Spleen (tissue), 11 donors: ENCODE measurements around the gene POLA1. TPM values are rescaled to one million over a fixed set of nuclear protein-coding genes. Genes with fewer than 3 reads are reported as not detected.

ENCODE experiments used
- DNase-seq: peaks from one replicate; pipeline ENCODE4 v3.0.0-alpha.2; 2020
- H3K27ac ChIP-seq, 8 donors: fragments of 200-600 bp; sonication (generic) in 7 of 8; 1 replicate in 4 of 8; 2 replicates in 4 of 8; pipeline versions ENCODE4 v1.5.0 to v1.8.0; 2016 to 2021; ENCODE audit warnings: inconsistent platforms in 4 of 8, mild to moderate bottlenecking in 4 of 8, moderate library complexity in 1 of 8
- H3K27me3 ChIP-seq, 7 donors: fragments of 200-600 bp; sonication (generic) in 6 of 7; replicated peaks in 1 of 7; 1 replicate in 4 of 7; 2 replicates in 3 of 7; pipeline versions ENCODE4 v1.5.0 to v1.8.0; 2016 to 2021; ENCODE audit warnings: inconsistent platforms in 3 of 7, mild to moderate bottlenecking in 1 of 7
- H3K36me3 ChIP-seq, 6 donors: fragments of 200-600 bp; sonication (generic) in 5 of 6; 1 replicate in 4 of 6; 2 replicates in 2 of 6; pipeline versions ENCODE4 v1.5.0 to v1.8.0; 2016 to 2021; ENCODE audit warnings: inconsistent platforms in 2 of 6
- H3K4me1 ChIP-seq, 6 donors: fragments of 200-600 bp; sonication (generic) in 5 of 6; 1 replicate in 3 of 6; 2 replicates in 3 of 6; pipeline versions ENCODE4 v1.5.0 to v1.8.0; 2016 to 2021; ENCODE audit warnings: inconsistent platforms in 3 of 6
- H3K4me3 ChIP-seq, 8 donors: fragments of 200-600 bp; sonication (generic) in 7 of 8; 1 replicate in 4 of 8; 2 replicates in 4 of 8; pipeline versions ENCODE4 v1.5.0 to v1.8.0; 2016 to 2021; ENCODE audit warnings: inconsistent platforms in 4 of 8, mild to moderate bottlenecking in 4 of 8, moderate library complexity in 2 of 8
- H3K9me3 ChIP-seq, 8 donors: fragments of 200-600 bp; sonication (generic) in 7 of 8; 1 replicate in 4 of 8; 2 replicates in 4 of 8; pipeline versions ENCODE4 v1.5.0 to v1.8.0; 2016 to 2021; ENCODE audit warnings: inconsistent platforms in 4 of 8
- CTCF ChIP-seq, 11 experiments: fragments of 200-600 bp in 7 of 11; fragments of 450-650 bp in 4 of 11; sonication (generic) in 4 of 11; IDR thresholded peaks in 8 of 11; conservative IDR thresholded peaks in 3 of 11; 1 replicate in 7 of 11; 2 replicates in 4 of 11; pipeline versions ENCODE4 v1.4.0 to v1.8.0; 2016 to 2021; ENCODE audit warnings: antibody characterized with exemption in 11 of 11, inconsistent platforms in 4 of 11, mild to moderate bottlenecking in 1 of 11
- POLR2A ChIP-seq, 3 donors: fragments of 450-650 bp; IDR thresholded peaks; one replicate each; pipeline ENCODE4 v1.5.1; 2017; ENCODE audit warnings: antibody characterized with exemption in 3 of 3, mild to moderate bottlenecking in 1 of 3
- POLR2AphosphoS5 ChIP-seq, 3 donors: sonication (generic); formaldehyde crosslinking; IDR thresholded peaks; one replicate each; pipeline ENCODE4 v1.5.1; 2017; ENCODE audit warnings: antibody characterized with exemption in 3 of 3
- WGBS, 5 donors: extraction: QIAGEN DNeasy Blood & Tissue Kit in 3 of 5; methylation state at CpG; one replicate each; pipeline versions ENCODE4 v1.1.5 to v1.1.7; 2013 to 2018; 5-methylcytosine and 5-hydroxymethylcytosine counted together
- intact Hi-C: fragments of 100-400 bp; cut with DNase I; formaldehyde crosslinking; loops from one replicate; pipeline ENCODE4 v1.15.0; 2023; ENCODE audit warnings: low total_unique reads
- polyA plus RNA-seq, 3 donors: library from polyadenylated mRNA; stranded (reverse); fragments of 200-250 nt; gene quantifications; one replicate each; pipeline ENCODE4 v1.2.1, GENCODE V29; 2013
- total RNA-seq, 7 donors: library from RNA; depleted of rRNA in 3 of 7; stranded (reverse); fragments of >200 nt in 3 of 7; fragmentation: NEBNext Ultra II Directional in 4 of 7; extraction: Animal tissue kit (Norgen Biotek cat#: 25700) in 4 of 7; gene quantifications; one replicate each; pipeline versions ENCODE4 v1.1.0 to v1.2.1, GENCODE V29; 2016 to 2021
- donor health status: healthy with polysubstance abuse.
- donor health status: DM: no; HTN: no; CAD: no; lungs with moderate emphysema.
- donor health status: DM: no; HTN: no; CAD: no.
- donor health status: Bipolar disorder and iron deficiency.
- donor health status: healthy.
- donor health status: DM: no; HTN: no; CAD: no.
- donor health status: DM: yes; HTN: yes; CAD: no.

POLA1 gene
- total and polyA plus RNA-seq, 10 donors: 2.1 to 15.4 (median 10.6) TPM

DNA sequence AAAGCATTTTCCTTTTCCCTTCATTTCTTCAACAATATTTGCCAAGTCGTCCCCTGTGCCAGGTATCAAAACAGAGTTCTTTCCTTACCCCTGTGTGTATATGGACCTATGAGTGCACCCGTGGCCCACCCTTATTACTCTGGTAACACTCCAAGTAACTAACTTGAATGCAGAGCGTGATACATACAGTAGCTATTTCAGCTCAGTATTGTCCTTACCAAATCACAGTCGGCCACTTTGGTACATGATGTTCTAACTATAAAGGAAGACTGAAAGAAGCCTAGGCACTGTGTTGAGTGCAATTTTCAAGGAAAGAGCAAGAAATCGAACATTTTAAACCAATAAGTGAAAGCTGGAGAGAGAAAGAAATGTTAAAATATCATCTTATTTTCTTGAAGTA lies 233.7 kb downstream of the POLA1 start:
- H3K27me3 ChIP-seq: no peaks in the 10 kb centered on the region
- H3K4me3 ChIP-seq: no peak overlapping the region
- no peaks in the 10 kb centered on the region for H3K9me3 ChIP-seq
- no peak overlapping the region for H3K27ac ChIP-seq
- TF ChIP-seq POLR2AphosphoS5 (IDR thresholded peaks at IDR 0.05) (no peak), POLR2A (IDR thresholded peaks at IDR 0.05) (no peak), CTCF (IDR thresholded peaks at IDR 0.05 in 8 of 11, conservative IDR thresholded peaks at IDR 0.05 in 3 of 11) (no peak)
- intact Hi-C loops: no loop called here
- peaks cover 0 to 13% (median 0%) of the 10 kb centered on the region in 6 donors for H3K36me3 ChIP-seq
- no peaks in the 10 kb centered on the region for H3K4me1 ChIP-seq
- no peak for DNase-seq
- 76 to 98% (median 97%) methylated on average over 5 of the region's 5 CpGs for WGBS, 5 donors

GRCh38 chrX:24928114-24928513 lies 234.4 kb downstream of the POLA1 start:
- DNase-seq: no peak
- no peaks in the 10 kb centered on the region for H3K4me1 ChIP-seq
- no peaks in the 10 kb centered on the region for H3K27me3 ChIP-seq
- peaks cover 0 to 13% (median 0%) of the 10 kb centered on the region in 6 donors for H3K36me3 ChIP-seq
- no peak overlapping the region for H3K27ac ChIP-seq
- H3K9me3 ChIP-seq: no peaks in the 10 kb centered on the region
- H3K4me3 ChIP-seq: no peak overlapping the region
- TF ChIP-seq CTCF (IDR thresholded peaks at IDR 0.05 in 8 of 11, conservative IDR thresholded peaks at IDR 0.05 in 3 of 11) (no peak), POLR2AphosphoS5 (IDR thresholded peaks at IDR 0.05) (no peak), POLR2A (IDR thresholded peaks at IDR 0.05) (no peak)
- intact Hi-C loops: no loop called here
- WGBS, 5 donors: 74 to 96% (median 95%) methylated on average over 6 of the region's 6 CpGs

DNA sequence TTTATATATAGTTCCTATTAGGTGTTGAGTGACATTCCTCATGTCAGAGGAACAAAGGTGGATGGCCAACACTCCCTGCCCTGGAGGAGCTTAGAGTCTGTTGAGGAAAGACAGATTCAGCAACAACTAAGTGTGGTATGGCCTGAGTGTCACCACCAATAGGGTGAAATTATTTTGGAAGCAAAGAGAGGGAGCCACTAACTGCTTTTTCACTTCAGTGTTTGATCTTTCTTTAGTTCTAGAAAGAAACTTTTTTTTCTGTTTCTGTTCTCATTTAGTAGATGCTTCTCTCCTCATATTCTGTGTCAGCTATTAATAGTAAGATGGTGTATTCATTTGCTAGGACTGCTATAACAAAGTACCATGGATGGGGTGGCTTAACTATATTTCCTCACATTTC lies 240.6 kb downstream of the POLA1 start:
- no peak overlapping the region for H3K4me3 ChIP-seq
- no peak for DNase-seq
- TF ChIP-seq CTCF (IDR thresholded peaks at IDR 0.05 in 8 of 11, conservative IDR thresholded peaks at IDR 0.05 in 3 of 11) (no peak), POLR2A (IDR thresholded peaks at IDR 0.05) (no peak), POLR2AphosphoS5 (IDR thresholded peaks at IDR 0.05) (no peak)
- H3K36me3 ChIP-seq: peaks cover 0 to 11% (median 0%) of the 10 kb centered on the region in 6 donors
- no peaks in the 10 kb centered on the region for H3K9me3 ChIP-seq
- H3K27ac ChIP-seq: no peak overlapping the region
- intact Hi-C loops: no loop called here
- H3K27me3 ChIP-seq: no peaks in the 10 kb centered on the region
- H3K4me1 ChIP-seq: no peaks in the 10 kb centered on the region

- H3K27me3 ChIP-seq: no peaks in the 10 kb centered on the region
Measured at GRCh38 chrX:24945009-24945408, 251.3 kb downstream of the POLA1 start.

More at GRCh38 chrX:24945009-24945408, 251.3 kb downstream of the POLA1 start:
- Histone ChIP-seq H3K4me3 (no peak overlapping the region), H3K27ac (no peak overlapping the region), H3K36me3 (peaks cover 0 to 5% (median 0%) of the 10 kb centered on the region in 6 donors), H3K9me3 (no peaks in the 10 kb centered on the region), H3K4me1 (no peaks in the 10 kb centered on the region)
- TF ChIP-seq POLR2AphosphoS5 (IDR thresholded peaks at IDR 0.05) (no peak), POLR2A (IDR thresholded peaks at IDR 0.05) (no peak), CTCF (IDR thresholded peaks at IDR 0.05 in 8 of 11, conservative IDR thresholded peaks at IDR 0.05 in 3 of 11) (no peak)
- intact Hi-C loops: no loop called here
- WGBS, 5 donors: 58 to 95% (median 90%) methylated on average over 4 of the region's 4 CpGs
- DNase-seq: no peak
